NCI-H2081 treated with DMSO at 0.1 percent for 48 hours (cell line): ENCODE results near the gene ANXA8.
"Not testable (repeated sequence)": the region's sequence is repeated elsewhere in the genome, so short reads cannot be mapped to it uniquely, and the experiment has no call there.

Experiments
- DNase-seq: peaks from one replicate; lab custom pipeline; 2025; lab: John Stamatoyannopoulos, UW

The ANXA8 gene, protein sequence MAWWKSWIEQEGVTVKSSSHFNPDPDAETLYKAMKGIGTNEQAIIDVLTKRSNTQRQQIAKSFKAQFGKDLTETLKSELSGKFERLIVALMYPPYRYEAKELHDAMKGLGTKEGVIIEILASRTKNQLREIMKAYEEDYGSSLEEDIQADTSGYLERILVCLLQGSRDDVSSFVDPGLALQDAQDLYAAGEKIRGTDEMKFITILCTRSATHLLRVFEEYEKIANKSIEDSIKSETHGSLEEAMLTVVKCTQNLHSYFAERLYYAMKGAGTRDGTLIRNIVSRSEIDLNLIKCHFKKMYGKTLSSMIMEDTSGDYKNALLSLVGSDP

GRCh38 chr10:47483923-47484322 lies at the start of gene ANXA8:
TSS of gene ANXA8 (minus strand) at chr10:47484115. CDS start at chr10:47483933, 182 bp downstream.
- not testable (repeated sequence) for DNase-seq

DNA sequence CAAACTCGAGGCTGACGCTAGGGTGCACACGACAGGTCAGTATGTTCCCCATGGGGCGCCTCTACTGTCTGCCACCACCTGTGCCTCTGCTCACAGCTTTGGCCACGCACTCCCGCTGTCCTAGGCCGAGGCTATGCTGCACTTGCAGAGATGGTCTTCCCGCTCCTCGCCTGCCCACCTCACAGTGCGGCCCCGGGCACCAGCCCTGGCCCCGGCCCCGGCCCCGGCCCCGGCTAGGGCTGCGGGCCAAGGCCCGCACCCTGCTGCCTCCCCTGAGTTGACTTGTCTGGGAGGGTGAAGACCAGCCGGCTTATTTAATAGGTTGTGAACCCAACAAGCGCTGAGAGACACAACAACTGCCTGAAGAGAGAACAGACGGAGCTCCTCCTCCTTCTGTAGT lies 39.6 kb upstream of the ANXA8 start, which contains the start of gene AGAP9:
Gene AGAP9 (minus strand): TSS at position 164 of the 400 bp plus-strand sequence. CDS start 112 bp downstream, at position 52.
- not testable (repeated sequence) for DNase-seq

- DNase-seq: not testable (repeated sequence)
These were observed 18.4 kb upstream of the ANXA8 start for GRCh38 chr10:47502313-47502712.

- DNase-seq: not testable (repeated sequence)
These were observed 10.3 kb upstream of the ANXA8 start for GRCh38 chr10:47494226-47494625.

- not testable (repeated sequence) for DNase-seq
These were observed 7.7 kb upstream of the ANXA8 start, which contains the start of gene FAM25G for GRCh38 chr10:47491600-47491999. TSS of gene FAM25G (minus strand) at chr10:47491700. CDS start at chr10:47491674, 26 bp downstream.

- not testable (repeated sequence) for DNase-seq
These were observed 5.7 kb upstream of the ANXA8 start for GRCh38 chr10:47489630-47490029.

- not testable (repeated sequence) for DNase-seq
These were observed 2.0 kb upstream of the ANXA8 start for GRCh38 chr10:47485943-47486342.

- DNase-seq: not testable (repeated sequence)
These were observed 871 bp upstream of the ANXA8 start for GRCh38 chr10:47484786-47485185.

DNA sequence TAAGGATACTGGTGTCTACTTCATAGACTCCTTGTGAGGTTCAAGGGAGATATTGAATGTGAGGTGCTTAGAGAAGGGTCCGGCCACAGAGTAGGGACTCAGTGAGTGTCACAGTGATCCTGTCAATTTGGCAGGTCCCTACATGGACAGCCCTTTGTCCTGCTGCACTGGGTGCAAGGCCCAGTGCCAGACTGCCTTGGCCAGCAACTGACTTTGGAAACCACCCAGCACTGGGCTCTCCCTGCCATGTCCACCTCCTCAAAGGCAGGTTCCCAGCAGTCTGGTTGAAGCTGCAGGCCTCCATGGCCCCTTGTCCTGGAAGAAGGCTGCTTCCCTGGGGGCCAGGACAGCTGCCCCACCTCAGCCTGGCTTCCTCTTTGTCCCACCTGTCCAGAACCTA lies 1.5 kb downstream of the ANXA8 start:
- not testable (repeated sequence) for DNase-seq

- not testable (repeated sequence) for DNase-seq
These were observed 2.1 kb downstream of the ANXA8 start for GRCh38 chr10:47481768-47482181.

GRCh38 chr10:47481182-47481766 lies 2.6 kb downstream of the ANXA8 start:
- DNase-seq: not testable (repeated sequence)

DNA sequence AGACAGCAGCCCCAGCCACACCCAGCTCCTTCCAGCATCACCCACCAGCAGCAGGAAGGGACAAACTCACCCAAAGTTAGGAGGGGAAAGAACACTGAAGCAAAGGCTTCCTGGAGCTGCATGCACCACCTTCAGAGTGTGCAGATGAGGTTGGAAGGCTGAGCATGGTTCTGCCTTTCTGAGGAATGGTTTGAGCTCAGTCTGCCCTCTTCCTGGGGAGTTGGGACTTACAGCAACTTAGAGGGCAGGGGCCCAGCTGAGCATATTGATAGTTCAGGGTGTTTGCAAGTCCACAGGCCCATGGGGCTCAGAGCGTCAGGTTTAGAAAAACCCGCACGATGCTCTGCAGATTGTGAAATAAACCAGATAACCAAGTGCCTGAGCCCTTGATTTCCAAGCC lies 3.8 kb downstream of the ANXA8 start:
- not testable (repeated sequence) for DNase-seq

DNA sequence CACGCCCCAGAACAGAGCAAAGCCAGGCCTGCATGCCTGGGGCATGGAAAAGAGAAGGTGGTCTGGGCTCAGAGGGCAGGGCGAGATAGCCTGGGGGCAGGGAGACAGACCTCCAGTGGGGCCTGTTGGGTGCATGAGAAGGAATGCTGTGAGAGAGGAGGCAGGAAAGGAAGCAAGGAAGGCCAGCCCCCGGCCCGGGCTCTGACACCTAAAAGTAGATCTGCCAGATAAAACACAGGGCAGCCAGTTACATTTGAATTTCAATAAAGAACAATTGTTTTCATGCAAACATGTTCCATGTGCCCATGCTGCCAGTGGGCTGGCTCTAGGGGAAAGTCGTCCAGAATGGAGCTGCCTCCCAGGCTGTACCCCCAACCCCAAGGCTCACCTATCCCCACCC lies 5.8 kb downstream of the ANXA8 start:
- not testable (repeated sequence) for DNase-seq

GRCh38 chr10:47477078-47477477 lies 6.8 kb downstream of the ANXA8 start:
- not testable (repeated sequence) for DNase-seq

DNA sequence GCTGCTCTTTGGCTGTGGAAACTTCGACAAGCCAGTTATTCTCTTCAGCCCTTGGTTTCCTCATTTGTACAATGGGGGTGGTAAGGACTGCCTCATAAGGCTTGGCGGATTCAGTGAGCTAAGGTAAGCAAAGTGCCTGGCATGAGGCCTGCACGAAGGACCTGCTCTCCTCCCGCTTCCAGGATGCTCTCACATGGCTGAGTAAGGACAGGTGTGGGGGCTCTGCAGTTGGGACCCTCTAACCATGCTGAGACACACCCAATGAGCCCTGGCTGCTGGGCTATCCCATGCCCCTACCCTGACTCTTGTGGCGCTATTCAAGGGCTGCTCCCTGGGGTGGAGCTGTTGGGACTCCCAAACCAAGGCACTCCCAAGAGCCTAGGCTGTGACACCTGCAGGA lies 8.8 kb downstream of the ANXA8 start:
- DNase-seq: not testable (repeated sequence)

DNA sequence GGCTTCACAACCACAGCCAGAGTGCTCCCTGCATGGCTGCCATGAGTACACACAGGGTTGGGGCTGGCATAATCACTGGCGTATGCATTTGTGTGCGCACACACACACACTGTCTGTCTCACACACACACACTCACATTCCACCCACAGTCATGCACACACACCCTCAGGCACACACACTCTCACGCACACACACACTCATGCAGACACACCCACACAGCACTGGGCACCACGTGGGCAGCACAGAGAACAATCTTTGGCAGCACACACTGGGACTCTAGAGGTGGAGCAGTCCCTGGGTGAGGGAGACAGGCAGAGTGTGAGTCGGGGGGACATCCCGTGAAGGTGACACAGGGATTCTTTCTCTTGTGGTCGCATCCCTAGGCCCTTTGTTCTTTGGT lies 10.4 kb downstream of the ANXA8 start:
- not testable (repeated sequence) for DNase-seq

DNA sequence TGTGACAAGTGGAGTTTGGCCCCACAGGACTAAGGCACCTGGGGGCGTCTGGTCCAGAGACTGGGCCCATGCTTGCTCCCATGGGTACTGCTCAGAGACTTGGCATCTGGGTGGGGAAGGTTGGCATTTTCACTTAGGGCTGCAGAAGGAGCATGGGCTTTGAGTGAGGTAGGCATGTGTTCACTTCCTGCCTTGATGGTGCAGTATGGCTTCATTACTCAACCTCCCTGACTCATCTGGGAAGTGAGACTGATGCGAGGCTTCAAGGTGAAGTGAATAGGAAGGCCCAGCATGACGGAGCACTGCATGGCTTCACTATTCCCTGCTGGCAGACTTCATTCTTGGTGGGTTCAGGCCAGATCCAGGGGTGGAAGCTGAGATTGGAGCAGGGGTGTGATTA lies 11.3 kb downstream of the ANXA8 start:
- not testable (repeated sequence) for DNase-seq

- not testable (repeated sequence) for DNase-seq
These were observed 11.8 kb downstream of the ANXA8 start for GRCh38 chr10:47472072-47472471.

GRCh38 chr10:47468731-47469528 lies 15.0 kb downstream of the ANXA8 start:
- DNase-seq: not testable (repeated sequence)

- not testable (repeated sequence) for DNase-seq
These were observed 16.0 kb downstream of the ANXA8 start for GRCh38 chr10:47467957-47468356.

DNA sequence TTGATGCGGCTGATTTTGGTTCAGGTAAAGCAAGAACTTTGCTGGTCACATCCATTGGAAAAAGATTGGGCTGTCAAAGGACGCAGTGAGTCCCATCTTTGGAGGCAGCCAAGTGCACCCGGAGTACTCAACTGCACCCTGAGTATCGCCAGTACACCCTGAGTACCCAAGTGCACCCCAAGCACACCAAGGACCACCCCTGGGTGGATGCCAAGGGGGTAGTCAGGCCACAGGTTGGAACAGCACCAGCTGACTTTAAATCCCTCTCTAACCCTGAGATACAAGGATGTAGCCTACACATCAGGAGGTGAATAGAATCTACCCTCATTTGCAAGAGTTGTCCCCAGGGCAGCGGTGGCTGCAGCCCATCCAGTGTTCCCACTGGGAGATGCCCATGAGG lies 16.5 kb downstream of the ANXA8 start:
- not testable (repeated sequence) for DNase-seq

DNA sequence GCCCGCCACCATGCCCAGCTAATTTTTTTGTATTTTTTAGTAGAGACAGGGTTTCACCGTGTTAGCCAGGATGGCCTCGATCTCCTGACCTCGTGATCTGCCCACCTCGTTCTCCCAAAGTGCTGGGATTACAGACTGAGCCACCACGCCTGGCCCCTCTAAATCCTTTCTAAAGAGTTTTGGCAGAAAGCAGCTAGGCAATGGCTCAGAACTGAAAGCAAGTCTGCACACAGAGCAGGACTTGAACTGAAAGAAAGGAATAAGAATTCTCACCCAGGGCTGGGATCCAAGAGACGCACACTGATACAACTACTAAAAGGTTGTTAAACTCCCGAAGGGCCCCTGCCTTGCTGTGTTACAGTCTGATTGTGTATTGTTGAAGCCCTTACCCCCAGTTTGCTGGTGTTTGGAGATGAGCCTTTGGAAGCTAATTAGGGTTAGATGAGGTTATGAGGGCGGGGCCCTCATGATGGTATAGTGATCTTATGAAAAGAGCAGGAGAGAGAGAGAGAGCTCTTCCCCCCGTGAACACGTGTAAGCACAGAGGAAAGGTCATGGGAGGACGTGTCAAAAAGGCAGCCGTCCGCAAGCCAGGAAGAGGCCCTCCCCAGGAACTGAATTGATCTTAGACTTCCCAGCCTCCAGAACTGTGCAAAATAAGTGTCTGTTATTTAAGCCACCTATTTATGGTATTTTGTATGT lies 18.5 kb downstream of the ANXA8 start:
- DNase-seq: not testable (repeated sequence)
